Stomach (tissue), 4 donors: ENCODE measurements around the gene KLHL30.

Source experiments
- CTCF ChIP-seq, 7 experiments: fragments of 450-650 bp in 4 of 7; fragments of 200-600 bp in 3 of 7; sonication (generic) in 3 of 7; IDR thresholded peaks; one replicate each; pipeline ENCODE4 v1.5.1; 2016 to 2019; ENCODE audit warnings: antibody characterized with exemption in 7 of 7, control low read depth in 2 of 7, mild to moderate bottlenecking in 1 of 7
- EP300 ChIP-seq: sonication (generic); formaldehyde crosslinking; IDR thresholded peaks from one replicate; pipeline ENCODE4 v1.6.1; 2017; ENCODE audit warnings: antibody characterized with exemption
- POLR2A ChIP-seq, 4 donors: fragments of 450-650 bp; IDR thresholded peaks; one replicate each; pipeline ENCODE4 v1.6.1; 2016; ENCODE audit warnings: antibody characterized with exemption in 4 of 4, control low read depth in 2 of 4, mild to moderate bottlenecking in 1 of 4, moderate library complexity in 1 of 4
- POLR2AphosphoS5 ChIP-seq, 3 donors: sonication (generic); formaldehyde crosslinking; IDR thresholded peaks; one replicate each; pipeline ENCODE4 v1.6.1; 2016; ENCODE audit warnings: antibody characterized with exemption in 3 of 3

- TF ChIP-seq EP300 = no peak
- no peak for TF ChIP-seq POLR2A (IDR thresholded peaks at IDR 0.05)
- TF ChIP-seq CTCF (IDR thresholded peaks at IDR 0.05) = no peak
- no peak for TF ChIP-seq POLR2AphosphoS5 (IDR thresholded peaks at IDR 0.05)
These were observed 19.6 kb downstream of the KLHL30 start for GRCh38 chr2:238158018-238158508.
